Smooth muscle cell (in vitro differentiated cells): ENCODE results near the gene SYNPO2. TPM values are rescaled to one million over a fixed set of nuclear protein-coding genes. Genes with fewer than 3 reads are reported as not detected.
"Not testable (repeated sequence)": the region's sequence is repeated elsewhere in the genome, so short reads cannot be mapped to it uniquely, and the experiment has no call there.

Source experiments
- DNase-seq: peaks from one replicate; lab custom pipeline; 2025; ENCODE audit not compliant: unreplicated experiment; lab: John Stamatoyannopoulos, UW
- H2AFZ ChIP-seq: fragments of 200-600 bp; sonication (generic); 2 replicates; pipeline ENCODE4 v1.6.0; 2016; ENCODE audit warnings: antibody characterized with exemption, low read depth, mild to moderate bottlenecking
- H3F3A ChIP-seq: fragments of 200-600 bp; sonication (generic); 2 replicates; pipeline ENCODE4 v1.6.0; 2017; ENCODE audit warnings: antibody characterized with exemption, low read depth
- H3K27ac ChIP-seq: fragments of 200-600 bp; sonication (generic); 2 replicates; pipeline ENCODE4 v1.5.1; 2016; ENCODE audit warnings: low read depth, mild to moderate bottlenecking
- H3K27me3 ChIP-seq: fragments of 200-600 bp; sonication (generic); 2 replicates; pipeline ENCODE4 v1.6.1; 2016; ENCODE audit warnings: low read depth, mild to moderate bottlenecking
- H3K36me3 ChIP-seq: fragments of 200-600 bp; sonication (generic); 2 replicates; pipeline ENCODE4 v1.5.1; 2016; ENCODE audit warnings: low read depth
- H3K4me1 ChIP-seq: fragments of 200-600 bp; sonication (generic); 2 replicates; pipeline ENCODE4 v1.5.1; 2016; ENCODE audit warnings: low read depth
- H3K4me2 ChIP-seq: fragments of 200-600 bp; sonication (generic); 2 replicates; pipeline ENCODE4 v1.6.0; 2016; ENCODE audit warnings: mild to moderate bottlenecking
- H3K4me3 ChIP-seq: fragments of 200-600 bp; sonication (generic); 2 replicates; pipeline ENCODE4 v1.5.1; 2016; ENCODE audit warnings: mild to moderate bottlenecking
- H3K79me2 ChIP-seq: fragments of 200-600 bp; sonication (generic); 2 replicates; pipeline ENCODE4 v1.6.0; 2016; ENCODE audit warnings: low read depth, mild to moderate bottlenecking
- H3K9ac ChIP-seq: fragments of 200-600 bp; sonication (generic); 2 replicates; pipeline ENCODE4 v1.6.0; 2016; ENCODE audit warnings: low read depth
- H3K9me3 ChIP-seq: fragments of 200-600 bp; sonication (generic); replicated peaks from 2 replicates; pipeline ENCODE4 v1.5.1; 2016; ENCODE audit warnings: low read depth
- H4K20me1 ChIP-seq: fragments of 200-600 bp; sonication (generic); 2 replicates; pipeline ENCODE4 v1.6.0; 2016; ENCODE audit warnings: low read depth
- CTCF ChIP-seq: fragments of 200-600 bp; sonication (generic); IDR thresholded peaks from 2 replicates; pipeline ENCODE4 v1.5.1; 2017; ENCODE audit warnings: borderline replicate concordance, mild to moderate bottlenecking, antibody characterized with exemption; ENCODE audit not compliant: insufficient read depth, poor library complexity, severe bottlenecking
- WGBS: methylation state at CpG from one replicate; pipeline ENCODE4 v1.1.7; 2016; ENCODE audit warnings: low lambda C conversion rate; 5-methylcytosine and 5-hydroxymethylcytosine counted together
- polyA plus RNA-seq: library from polyadenylated mRNA; unstranded; fragments of >200 nt; fragmentation: Nextera tagmentation; extraction: Ambion mirVana; gene quantifications from 2 replicates; pipeline ENCODE4 v1.2.1, GENCODE V29; 2016
- total RNA-seq: library from RNA; depleted of rRNA; stranded (reverse); fragments of >200 nt; gene quantifications from 2 replicates; pipeline ENCODE4 v1.2.3, GENCODE V29; 2014

SYNPO2 gene
- total and polyA plus RNA-seq, 2 experiments from 2014 or later, result 0.08 to 4.5 TPM

GRCh38 chr4:119020158-119020557, 131.5 kb downstream of the SYNPO2 start:
- no peak for DNase-seq
- Histone ChIP-seq H3K36me3 (no peaks in the 10 kb centered on the region), H2AFZ (no peak overlapping the region), H3K27me3 (no peaks in the 10 kb centered on the region), H3K4me3 (no peak overlapping the region), H3K9me3 (no peaks in the 10 kb centered on the region), H3F3A (no peaks in the 10 kb centered on the region), H3K79me2 (no peaks in the 10 kb centered on the region), H3K27ac (no peak overlapping the region), H3K9ac (no peak overlapping the region), H3K4me1 (peaks cover 1% of the 10 kb centered on the region), H3K4me2 (no peak overlapping the region), H4K20me1 (no peaks in the 10 kb centered on the region)
- 47% methylated on average over 1 of the region's 1 CpG for WGBS
- TF ChIP-seq CTCF, result no peak

DNA sequence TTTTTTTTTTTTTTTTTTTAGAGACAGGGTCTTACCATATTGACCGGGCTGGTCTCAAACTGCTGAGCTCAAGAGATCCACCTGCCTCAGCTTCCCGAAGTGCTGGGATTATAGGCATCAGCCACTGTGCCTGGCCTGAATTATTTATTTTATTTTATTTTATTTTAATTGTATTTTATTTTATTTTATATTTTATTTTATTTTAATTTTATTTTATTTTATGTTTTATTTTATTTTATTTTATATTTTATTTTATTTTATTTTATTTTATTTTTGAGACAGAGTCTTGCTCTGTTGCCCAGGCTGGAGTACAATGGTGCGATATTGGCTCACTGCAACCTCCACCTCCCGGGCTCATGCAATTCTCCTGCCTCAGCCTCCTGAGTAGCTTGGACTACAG, 133.9 kb downstream of the SYNPO2 start:
- H3K27ac ChIP-seq, H3K4me2 ChIP-seq, H3K27me3 ChIP-seq, H3K9ac ChIP-seq, H3K36me3 ChIP-seq, H3K79me2 ChIP-seq, H3F3A ChIP-seq, H3K4me1 ChIP-seq, H3K9me3 ChIP-seq, H3K4me3 ChIP-seq, H4K20me1 ChIP-seq, DNase-seq, H2AFZ ChIP-seq: not testable (repeated sequence)
- 97% methylated on average over 4 of the region's 4 CpGs for WGBS

- H3K27me3 ChIP-seq, result no peaks in the 10 kb centered on the region
- H3K4me1 ChIP-seq, result peaks cover 8% of the 10 kb centered on the region
- H3K9ac ChIP-seq, result no peak overlapping the region
- no peaks in the 10 kb centered on the region for H3K36me3 ChIP-seq
- no peaks in the 10 kb centered on the region for H3F3A ChIP-seq
- no peaks in the 10 kb centered on the region for H3K9me3 ChIP-seq
- no peaks in the 10 kb centered on the region for H4K20me1 ChIP-seq
- no peak overlapping the region for H3K4me2 ChIP-seq
- no peak overlapping the region for H3K4me3 ChIP-seq
- H3K79me2 ChIP-seq, result no peaks in the 10 kb centered on the region
- no peak for TF ChIP-seq CTCF
- H2AFZ ChIP-seq, result peak overlapping the region; percentile 49
- no peak for DNase-seq
- no peak overlapping the region for H3K27ac ChIP-seq
- WGBS, result 79% methylated on average over 4 of the region's 4 CpGs
These were observed 135.4 kb downstream of the SYNPO2 start for GRCh38 chr4:119024102-119024501.

GRCh38 chr4:119025420-119025819, 136.8 kb downstream of the SYNPO2 start:
- no peaks in the 10 kb centered on the region for H3F3A ChIP-seq
- H3K4me2 ChIP-seq, result peak overlapping the region; percentile 83
- peak overlapping the region; percentile 100 for H3K27ac ChIP-seq
- H3K27me3 ChIP-seq, result no peaks in the 10 kb centered on the region
- peak overlapping the region; percentile 91 for H2AFZ ChIP-seq
- peak overlapping the region; percentile 93 for H3K9ac ChIP-seq
- H3K9me3 ChIP-seq, result no peaks in the 10 kb centered on the region
- H3K4me3 ChIP-seq, result peak overlapping the region; percentile 43
- peaks cover 8% of the 10 kb centered on the region for H3K4me1 ChIP-seq
- DNase-seq, result no peak
- no peak for TF ChIP-seq CTCF
- H3K36me3 ChIP-seq, result no peaks in the 10 kb centered on the region
- no peaks in the 10 kb centered on the region for H3K79me2 ChIP-seq
- WGBS, result 36% methylated on average over 4 of the region's 4 CpGs
- H4K20me1 ChIP-seq, result no peaks in the 10 kb centered on the region
